AG10803 (cell line): ENCODE data around the gene NCDN.

Experiments
- DNase-seq: peaks from one replicate; pipeline ENCODE4 v3.0.0; 2010; ENCODE audit warnings: low read depth
- H3K4me3 ChIP-seq: 2 replicates; pipeline ENCODE4 v1.5.1; 2011; ENCODE audit warnings: mild to moderate bottlenecking, low read length, control low read depth
- TF ChIP-seq, protein P1 (sequence below): conservative IDR thresholded peaks from 2 replicates; pipeline ENCODE4 v1.5.1; 2011; ENCODE audit warnings: mild to moderate bottlenecking, low read length, control low read depth, inconsistent platforms

The NCDN gene

GRCh38 chr1:35594005-35594760 is 36.6 kb downstream of the NCDN start:
- DNase-seq, result no peak
- no peak overlapping the region for H3K4me3 ChIP-seq
- TF ChIP-seq, protein P1, sequence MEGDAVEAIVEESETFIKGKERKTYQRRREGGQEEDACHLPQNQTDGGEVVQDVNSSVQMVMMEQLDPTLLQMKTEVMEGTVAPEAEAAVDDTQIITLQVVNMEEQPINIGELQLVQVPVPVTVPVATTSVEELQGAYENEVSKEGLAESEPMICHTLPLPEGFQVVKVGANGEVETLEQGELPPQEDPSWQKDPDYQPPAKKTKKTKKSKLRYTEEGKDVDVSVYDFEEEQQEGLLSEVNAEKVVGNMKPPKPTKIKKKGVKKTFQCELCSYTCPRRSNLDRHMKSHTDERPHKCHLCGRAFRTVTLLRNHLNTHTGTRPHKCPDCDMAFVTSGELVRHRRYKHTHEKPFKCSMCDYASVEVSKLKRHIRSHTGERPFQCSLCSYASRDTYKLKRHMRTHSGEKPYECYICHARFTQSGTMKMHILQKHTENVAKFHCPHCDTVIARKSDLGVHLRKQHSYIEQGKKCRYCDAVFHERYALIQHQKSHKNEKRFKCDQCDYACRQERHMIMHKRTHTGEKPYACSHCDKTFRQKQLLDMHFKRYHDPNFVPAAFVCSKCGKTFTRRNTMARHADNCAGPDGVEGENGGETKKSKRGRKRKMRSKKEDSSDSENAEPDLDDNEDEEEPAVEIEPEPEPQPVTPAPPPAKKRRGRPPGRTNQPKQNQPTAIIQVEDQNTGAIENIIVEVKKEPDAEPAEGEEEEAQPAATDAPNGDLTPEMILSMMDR, result no peak

DNA sequence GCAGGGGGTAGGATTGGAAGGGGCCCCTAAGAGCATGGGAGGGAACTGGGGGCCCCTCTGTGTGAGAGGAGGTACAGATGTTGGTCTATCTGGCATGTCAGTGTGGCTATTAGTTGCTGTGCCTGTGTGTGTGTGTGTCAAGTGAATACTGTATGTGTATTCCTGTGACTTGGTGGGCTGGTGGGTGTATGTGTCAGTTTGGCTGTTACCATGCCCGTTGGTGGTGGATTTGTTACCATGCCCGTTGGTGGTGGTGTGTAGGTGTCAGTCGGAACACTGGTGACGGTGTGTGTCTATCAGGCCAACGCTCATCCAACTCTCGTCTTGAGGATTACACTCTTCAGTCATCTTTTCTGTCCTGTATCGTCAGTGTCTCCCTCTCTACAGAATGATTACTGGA is 38.1 kb downstream of the NCDN start:
- TF ChIP-seq, protein P1, result no peak
- DNase-seq, result no peak
- H3K4me3 ChIP-seq, result no peak overlapping the region

- TF ChIP-seq, protein P1, result no peak
- DNase-seq, result no peak
- no peak overlapping the region for H3K4me3 ChIP-seq
These were observed 40.3 kb downstream of the NCDN start for GRCh38 chr1:35597870-35598269.

DNA sequence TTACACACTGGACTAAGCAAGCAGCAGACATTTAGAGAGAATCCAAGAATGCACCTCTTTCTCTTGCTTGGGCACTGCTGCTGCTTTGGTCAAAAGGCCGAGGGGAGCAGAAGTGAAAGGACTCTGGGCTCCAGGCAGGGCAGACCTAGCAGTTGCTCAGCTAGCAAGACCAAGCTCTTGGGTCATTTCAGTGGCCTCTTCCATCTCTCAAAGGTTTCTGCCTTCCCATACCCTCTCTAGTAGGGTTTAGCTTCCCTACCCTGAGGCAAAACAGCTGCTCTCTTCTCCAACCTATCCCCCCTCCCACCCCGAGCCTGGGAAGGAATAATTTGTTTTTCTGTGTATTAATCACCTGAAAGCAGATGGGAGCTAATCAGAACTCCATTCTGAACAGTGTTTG is 41.3 kb downstream of the NCDN start:
- no peak for DNase-seq
- TF ChIP-seq, protein P1, result no peak
- no peak overlapping the region for H3K4me3 ChIP-seq

DNA sequence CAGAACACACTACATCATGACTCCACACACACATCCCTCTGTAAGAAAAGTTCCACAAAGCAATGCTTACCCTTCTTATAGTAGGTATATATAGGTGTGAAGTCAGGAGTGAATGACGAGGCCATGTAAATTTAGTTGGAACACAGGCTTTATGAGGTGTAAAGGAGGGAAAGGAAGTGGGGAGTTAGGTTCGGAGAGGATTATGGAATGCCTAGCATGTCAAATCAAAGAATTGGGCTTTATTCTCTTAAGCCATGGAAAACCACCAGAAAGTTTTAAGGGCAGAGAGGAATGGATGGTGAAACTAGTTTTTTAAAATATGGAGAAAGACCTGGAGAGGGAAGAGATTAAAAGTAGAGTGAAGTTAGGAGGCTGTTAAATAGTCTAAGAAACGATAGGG is 41.8 kb downstream of the NCDN start:
- TF ChIP-seq, protein P1, result no peak
- no peak overlapping the region for H3K4me3 ChIP-seq
- DNase-seq, result no peak

- TF ChIP-seq, protein P1, result no peak
These were observed 43.0 kb downstream of the NCDN start for GRCh38 chr1:35600593-35600992.

GRCh38 chr1:35603468-35603867 is 45.9 kb downstream of the NCDN start:
- no peak overlapping the region for H3K4me3 ChIP-seq
- DNase-seq, result no peak
- TF ChIP-seq, protein P1, result no peak

More at GRCh38 chr1:35600593-35600992, 43.0 kb downstream of the NCDN start:
- H3K4me3 ChIP-seq, result no peak overlapping the region
- no peak for DNase-seq
